Right lobe of liver (tissue), 6 donors: ENCODE measurements around the gene ZNF331. TPM values are rescaled to one million over a fixed set of nuclear protein-coding genes. Genes with fewer than 3 reads are reported as not detected.

ENCODE experiments used
- ATAC-seq, 4 donors: fragments of 200-7000 bp; cut with Tn5 transposase; one replicate each; pipeline ENCODE4 v1.9.1; 2020; ENCODE audit warnings: mild to moderate bottlenecking in 4 of 4, moderate library complexity in 4 of 4
- DNase-seq, 3 donors: peaks; one replicate each; pipeline ENCODE4 v3.0.0-alpha.2; 2020
- H3K27ac ChIP-seq, 3 donors: fragments of 200-600 bp; one replicate each; pipeline ENCODE4 v1.8.0; 2022
- H3K27me3 ChIP-seq, 2 donors: fragments of 200-600 bp; one replicate each; pipeline ENCODE4 v1.8.0; 2022
- H3K36me3 ChIP-seq, 4 donors: fragments of 200-600 bp; sonication (generic) in 1 of 4; one replicate each; pipeline versions ENCODE4 v1.5.1 to v1.8.0; 2017 to 2022; ENCODE audit warnings: control low read depth in 1 of 4
- H3K4me1 ChIP-seq, 4 donors: fragments of 200-600 bp; sonication (generic) in 1 of 4; one replicate each; pipeline versions ENCODE4 v1.5.1 to v1.8.0; 2017 to 2022; ENCODE audit warnings: control low read depth in 1 of 4
- H3K4me3 ChIP-seq, 3 donors: fragments of 200-600 bp; one replicate each; pipeline ENCODE4 v1.8.0; 2022
- H3K9me3 ChIP-seq, 4 donors: fragments of 200-600 bp; sonication (generic) in 1 of 4; one replicate each; pipeline versions ENCODE4 v1.5.1 to v1.8.0; 2017 to 2022; ENCODE audit warnings: control low read depth in 1 of 4
- CTCF ChIP-seq, 4 donors: fragments of 200-600 bp in 3 of 4; fragments of 450-650 bp in 1 of 4; IDR thresholded peaks; one replicate each; pipeline versions ENCODE4 v1.5.1 to v1.8.0; 2016 to 2022; ENCODE audit warnings: antibody characterized with exemption in 4 of 4, mild to moderate bottlenecking in 2 of 4
- POLR2A ChIP-seq: fragments of 450-650 bp; IDR thresholded peaks from one replicate; pipeline ENCODE4 v1.6.1; 2017; ENCODE audit warnings: antibody characterized with exemption, mild to moderate bottlenecking
- WGBS: methylation state at CpG from one replicate; pipeline ENCODE4 v1.1.6; 2018; ENCODE audit warnings: low coverage, low lambda C conversion rate; ENCODE audit not compliant: insufficient coverage; ENCODE audit errors: missing lambda C conversion rate; 5-methylcytosine and 5-hydroxymethylcytosine counted together
- intact Hi-C, 2 donors: fragments of 100-400 bp; cut with DNase I; formaldehyde crosslinking; loops; one replicate each; pipeline versions ENCODE4 v1.11.2 to v1.14.1; 2022
- total RNA-seq, 6 experiments: library from RNA; depleted of rRNA in 2 of 6; stranded (reverse); fragments of >200 nt in 2 of 6; fragmentation: NEBNext Ultra II Directional in 3 of 6; extraction: Animal tissue kit (Norgen Biotek cat#: 25700) in 3 of 6; gene quantifications; one replicate each; pipeline versions ENCODE4 v1.1.0 to v1.2.4, GENCODE V29; 2016 to 2023
- donor health status: DM: no; HTN: yes; CAD: no.
- donor health status: DM: no; HTN: no; CAD: no.
- donor health status: DM: no; HTN: no; CAD: no.
- donor health status: DM: no; HTN: yes; CAD: no.
- donor health status: DM: no; HTN: yes; CAD: no.

The ZNF331 gene
- total RNA-seq, 6 experiments from 2014 or later = 2.0 to 5.8 (median 3.5) TPM

- Histone ChIP-seq H3K27ac (no peak overlapping the region), H3K4me3 (no peak overlapping the region), H3K9me3 (peaks cover 0 to 19% (median 6%) of the 10 kb centered on the region in 4 donors), H3K4me1 (no peaks in the 10 kb centered on the region), H3K27me3 (no peaks in the 10 kb centered on the region), H3K36me3 (peaks cover 0 to 18% (median 9%) of the 10 kb centered on the region in 4 donors)
- intact Hi-C loops = no loop called here
- no peak for DNase-seq
- TF ChIP-seq CTCF (IDR thresholded peaks at IDR 0.05) (no peak), POLR2A (no peak)
- no peak for ATAC-seq
- 71% methylated on average over 5 of the region's 6 CpGs for WGBS
Measured at GRCh38 chr19:53581871-53582279, 43.9 kb downstream of the ZNF331 start.

- ATAC-seq (no peak), DNase-seq (no peak)
- Histone ChIP-seq H3K9me3 (peaks cover 0 to 6% (median 3%) of the 10 kb centered on the region in 4 donors), H3K27ac (no peak overlapping the region), H3K36me3 (peaks cover 0 to 7% (median 3%) of the 10 kb centered on the region in 4 donors), H3K4me3 (no peak overlapping the region), H3K27me3 (no peaks in the 10 kb centered on the region), H3K4me1 (no peaks in the 10 kb centered on the region)
- intact Hi-C loops = no loop called here
- WGBS = 76% methylated on average over 3 of the region's 3 CpGs
- TF ChIP-seq CTCF (IDR thresholded peaks at IDR 0.05) = no peak
- no peak for TF ChIP-seq POLR2A
Measured at GRCh38 chr19:53583181-53583580, 45.2 kb downstream of the ZNF331 start.

GRCh38 chr19:53586277-53586691, 48.3 kb downstream of the ZNF331 start:
- intact Hi-C loops = no loop called here
- H3K9me3 ChIP-seq = peaks cover 0 to 3% (median 0%) of the 10 kb centered on the region in 4 donors
- no peak for TF ChIP-seq POLR2A
- TF ChIP-seq CTCF (IDR thresholded peaks at IDR 0.05) = no peak
- no peak overlapping the region for H3K4me3 ChIP-seq
- no peak for ATAC-seq
- no peaks in the 10 kb centered on the region for H3K4me1 ChIP-seq
- WGBS = 41% methylated on average over 6 of the region's 6 CpGs
- H3K27ac ChIP-seq = no peak overlapping the region
- DNase-seq = no peak
- no peaks in the 10 kb centered on the region for H3K27me3 ChIP-seq
- no peaks in the 10 kb centered on the region for H3K36me3 ChIP-seq

- Histone ChIP-seq H3K4me3 (no peak overlapping the region), H3K9me3 (no peaks in the 10 kb centered on the region), H3K36me3 (no peaks in the 10 kb centered on the region), H3K27ac (no peak overlapping the region), H3K4me1 (no peaks in the 10 kb centered on the region), H3K27me3 (no peaks in the 10 kb centered on the region)
- ATAC-seq (peak in 1 of 4 donors; percentile 39), DNase-seq (no peak)
- TF ChIP-seq POLR2A (no peak), CTCF (IDR thresholded peaks at IDR 0.05) (no peak)
- 52% methylated on average over 7 of the region's 14 CpGs for WGBS
- intact Hi-C loops = no loop called here
Measured at GRCh38 chr19:53594811-53595509, 57.0 kb downstream of the ZNF331 start.
